H9 (cell line): ENCODE results near the gene CCDC127. TPM values are rescaled to one million over a fixed set of nuclear protein-coding genes. Genes with fewer than 3 reads are reported as not detected.

Experiments used
- DNase-seq: peaks from one replicate; pipeline ENCODE4 v3.0.0-alpha.2; 2017
- H2AFZ ChIP-seq: one replicate; pipeline ENCODE4 v1.6.1; 2013; ENCODE audit warnings: mild to moderate bottlenecking, low read length, control low read depth, moderate library complexity
- H2AK5ac ChIP-seq: 2 replicates; pipeline ENCODE4 v1.6.1; 2013; ENCODE audit warnings: low read length, control low read depth, mixed read lengths; ENCODE audit not compliant: insufficient read length
- H2BK120ac ChIP-seq: one replicate; pipeline ENCODE4 v1.6.1; 2013; ENCODE audit warnings: low read depth, mild to moderate bottlenecking, low read length, control low read depth, inconsistent platforms; ENCODE audit not compliant: poor library complexity, severe bottlenecking
- H2BK12ac ChIP-seq: 2 replicates; pipeline ENCODE4 v1.6.1; 2013; ENCODE audit warnings: low read length, control low read depth, mixed read lengths, low read depth; ENCODE audit not compliant: insufficient read length
- H2BK15ac ChIP-seq: 2 replicates; pipeline ENCODE4 v1.6.1; 2013; ENCODE audit warnings: low read depth, low read length, control low read depth
- H2BK20ac ChIP-seq: one replicate; pipeline ENCODE4 v1.6.1; 2013; ENCODE audit warnings: low read depth, mild to moderate bottlenecking, low read length, control low read depth, inconsistent platforms; ENCODE audit not compliant: poor library complexity, severe bottlenecking
- H2BK5ac ChIP-seq: 2 replicates; pipeline ENCODE4 v1.6.1; 2013; ENCODE audit warnings: low read length, control low read depth, mixed read lengths; ENCODE audit not compliant: insufficient read length
- H3K14ac ChIP-seq: 2 replicates; pipeline ENCODE4 v1.6.1; 2013; ENCODE audit warnings: low read length, control low read depth; ENCODE audit not compliant: insufficient read depth
- H3K18ac ChIP-seq: 2 replicates; pipeline ENCODE4 v1.6.1; 2013; ENCODE audit warnings: low read depth, mild to moderate bottlenecking, mixed read lengths, low read length, control low read depth; ENCODE audit not compliant: insufficient read length
- H3K23ac ChIP-seq: 2 replicates; pipeline ENCODE4 v1.6.1; 2013; ENCODE audit warnings: low read length, control low read depth, mixed read lengths, low read depth; ENCODE audit not compliant: insufficient read length
- H3K23me2 ChIP-seq: 2 replicates; pipeline ENCODE4 v1.6.1; 2013; ENCODE audit warnings: low read depth, mild to moderate bottlenecking, mixed read lengths, low read length, control low read depth; ENCODE audit not compliant: insufficient read length, poor library complexity, severe bottlenecking
- H3K27ac ChIP-seq: 2 replicates; pipeline ENCODE4 v1.5.1; 2013; ENCODE audit warnings: low read length, control low read depth, mixed read lengths, low read depth; ENCODE audit not compliant: insufficient read length
- H3K27me3 ChIP-seq: 2 replicates; pipeline ENCODE4 v1.6.1; 2013; ENCODE audit warnings: low read length, control low read depth, inconsistent platforms; ENCODE audit not compliant: insufficient read depth
- H3K4ac ChIP-seq: 2 replicates; pipeline ENCODE4 v1.6.1; 2013; ENCODE audit warnings: low read depth, mild to moderate bottlenecking, control low read depth, inconsistent platforms, low read length, moderate library complexity
- H3K4me1 ChIP-seq: 2 replicates; pipeline ENCODE4 v1.6.1; 2013; ENCODE audit warnings: low read length, control low read depth, inconsistent platforms; ENCODE audit not compliant: insufficient read depth
- H3K4me2 ChIP-seq: 2 replicates; pipeline ENCODE4 v1.6.1; 2013; ENCODE audit warnings: low read length, control low read depth, mixed read lengths; ENCODE audit not compliant: insufficient read length, insufficient read depth
- H3K56ac ChIP-seq: 2 replicates; pipeline ENCODE4 v1.6.1; 2013; ENCODE audit warnings: low read depth, mild to moderate bottlenecking, mixed read lengths, low read length, control low read depth; ENCODE audit not compliant: insufficient read length
- H3K79me1 ChIP-seq: 2 replicates; pipeline ENCODE4 v1.6.1; 2013; ENCODE audit warnings: low read depth, mild to moderate bottlenecking, moderate library complexity, low read length, control low read depth, inconsistent platforms; ENCODE audit not compliant: insufficient read depth, poor library complexity, severe bottlenecking
- H3K79me2 ChIP-seq: 2 replicates; pipeline ENCODE4 v1.6.1; 2013; ENCODE audit warnings: low read length, control low read depth, inconsistent platforms; ENCODE audit not compliant: insufficient read depth
- H3K9ac ChIP-seq: 2 replicates; pipeline ENCODE4 v1.6.1; 2013; ENCODE audit warnings: low read length, control low read depth, mixed read lengths; ENCODE audit not compliant: insufficient read length; ENCODE audit errors: extremely low read depth
- H3K9me3 ChIP-seq: one replicate; pipeline ENCODE4 v1.6.1; 2013; ENCODE audit warnings: low read depth, low read length, inconsistent platforms; ENCODE audit not compliant: control insufficient read depth
- H3T11ph ChIP-seq: one replicate; pipeline ENCODE4 v1.6.1; 2013; ENCODE audit warnings: mild to moderate bottlenecking, low read length, control low read depth, inconsistent platforms
- H4K20me1 ChIP-seq: one replicate; pipeline ENCODE4 v1.6.1; 2013; ENCODE audit not compliant: control insufficient read depth, insufficient read length, insufficient read depth
- H4K5ac ChIP-seq: 2 replicates; pipeline ENCODE4 v1.6.1; 2013; ENCODE audit warnings: low read depth, mild to moderate bottlenecking, mixed read lengths, low read length, control low read depth; ENCODE audit not compliant: insufficient read length
- H4K8ac ChIP-seq: replicated peaks from 2 replicates; pipeline ENCODE4 v1.6.1; 2013; ENCODE audit warnings: low read length, control low read depth, mixed read lengths, low read depth; ENCODE audit not compliant: insufficient read length
- H4K91ac ChIP-seq: 2 replicates; pipeline ENCODE4 v1.6.1; 2013; ENCODE audit warnings: low read depth, mild to moderate bottlenecking, moderate library complexity, mixed read lengths, low read length, control low read depth; ENCODE audit not compliant: insufficient read length
- H3K27ac Mint-ChIP-seq, 3 experiments: 2 replicates in 2 of 3; 3 replicates in 1 of 3; pipeline ENCODE4 v1.8.0; 2020 to 2021; ENCODE audit warnings: mixed read lengths in 3 of 3, mild to moderate bottlenecking in 1 of 3, moderate library complexity in 1 of 3
- H3K27me3 Mint-ChIP-seq: 2 replicates; pipeline ENCODE4 v1.8.0; 2021; ENCODE audit warnings: low read depth, mild to moderate bottlenecking, moderate library complexity, mixed read lengths
- H3K36me3 Mint-ChIP-seq, 3 experiments: 2 replicates in 2 of 3; 3 replicates in 1 of 3; pipeline ENCODE4 v1.8.0; 2020 to 2021; ENCODE audit warnings: low read depth in 3 of 3, mixed read lengths in 3 of 3; ENCODE audit not compliant: insufficient read depth in 1 of 3
- H3K4me1 Mint-ChIP-seq, 2 experiments: 2 replicates each; pipeline ENCODE4 v1.8.0; 2020; ENCODE audit warnings: mixed read lengths in 2 of 2
- H3K4me3 Mint-ChIP-seq, 2 experiments: 2 replicates in 1 of 2; 3 replicates in 1 of 2; pipeline ENCODE4 v1.8.0; 2020 to 2021; ENCODE audit warnings: mild to moderate bottlenecking in 2 of 2, mixed read lengths in 2 of 2, moderate library complexity in 1 of 2
- H3K9me3 Mint-ChIP-seq, 2 experiments: 2 replicates in 1 of 2; 3 replicates in 1 of 2; pipeline ENCODE4 v1.8.0; 2020; ENCODE audit warnings: mild to moderate bottlenecking in 2 of 2, mixed read lengths in 2 of 2, moderate library complexity in 1 of 2
- CTCF ChIP-seq: fragments of 200-600 bp; sonication (generic); conservative IDR thresholded peaks from 3 replicates; pipeline ENCODE4 v1.8.0; 2021; ENCODE audit warnings: antibody characterized with exemption, mild to moderate bottlenecking
- WGBS: extraction: QIAGEN DNeasy Blood & Tissue Kit; methylation state at CpG from one replicate; pipeline ENCODE4 v1.1.7; 2013; ENCODE audit warnings: missing lambda C conversion rate, low lambda C conversion rate, mixed read lengths; ENCODE audit not compliant: insufficient read length; ENCODE audit errors: extremely low coverage; 5-methylcytosine and 5-hydroxymethylcytosine counted together
- total RNA-seq: library from RNA; stranded (reverse); gene quantifications from 2 replicates; pipeline ENCODE4 v1.2.1, GENCODE V29; 2021

Gene CCDC127
- total RNA-seq, 1 experiment from 2014 or later = 9.0 TPM

- Mint-ChIP-seq H3K36me3 (peaks cover 27 to 91% (median 85%) of the 10 kb centered on the region in 3 experiments; a peak in 6 of 7 replicates), H3K4me1 (peaks cover 11 to 19% of the 10 kb centered on the region in 2 experiments), H3K4me3 (no peak overlapping the region), H3K27ac (peak overlapping the region in 1 of 3 experiments; percentile 85; a peak in 2 of 7 replicates), H3K27me3 (no peaks in the 10 kb centered on the region; the same call in 1 of the 2 replicates), H3K9me3 (no peaks in the 10 kb centered on the region)
- H3K27me3 ChIP-seq = no peaks in the 10 kb centered on the region
- no peak overlapping the region for H2BK15ac ChIP-seq
- no peak overlapping the region for H2AK5ac ChIP-seq
- DNase-seq = peak; percentile 15
- no peak overlapping the region for H3K14ac ChIP-seq
- TF ChIP-seq CTCF = no peak
- H2BK12ac ChIP-seq = no peak overlapping the region
- no peak overlapping the region for H3K4ac ChIP-seq
- no peak overlapping the region for H3K56ac ChIP-seq
- H3K79me2 ChIP-seq = no peaks in the 10 kb centered on the region
- no CpG with 5 or more reads among the region's 12 CpGs for WGBS
- no peak overlapping the region for H3T11ph ChIP-seq
- no peak overlapping the region for H3K27ac ChIP-seq
- no peaks in the 10 kb centered on the region for H3K9me3 ChIP-seq
- no peak overlapping the region for H3K4me2 ChIP-seq
- no peaks in the 10 kb centered on the region for H3K23me2 ChIP-seq
- no peak overlapping the region for H4K8ac ChIP-seq
- H2BK5ac ChIP-seq = no peak overlapping the region
- H4K91ac ChIP-seq = no peak overlapping the region
- H3K23ac ChIP-seq = no peak overlapping the region
- H4K20me1 ChIP-seq = no peaks in the 10 kb centered on the region
- no peak overlapping the region for H3K9ac ChIP-seq
- H3K4me1 ChIP-seq = no peaks in the 10 kb centered on the region
- no peak overlapping the region for H2AFZ ChIP-seq
- no peaks in the 10 kb centered on the region for H3K79me1 ChIP-seq
- no peak overlapping the region for H4K5ac ChIP-seq
- no peak overlapping the region for H2BK20ac ChIP-seq
- H2BK120ac ChIP-seq = no peak overlapping the region
- H3K18ac ChIP-seq = no peak overlapping the region
Measured at GRCh38 chr5:157126-157715, 60.7 kb downstream of the CCDC127 start.
